Endothelial cell of umbilical vein (primary cell): ENCODE measurements around the gene TP73. TPM values are rescaled to one million over a fixed set of nuclear protein-coding genes. Genes with fewer than 3 reads are reported as not detected.

Source experiments
- BruUV-seq: library from RNA; stranded (reverse); fragments of 400-500 nt; replicated peaks from 2 replicates; lab custom pipeline; 2021; lab: Mats Ljungman, UMichigan
- CTCF ChIA-PET: fragments of 300-600, 350-600 bp; sonication (Branson Sonifier 250); formaldehyde crosslinking; loops from one replicate; lab custom pipeline; 2021; ENCODE audit warnings: antibody characterized with exemption, inconsistent platforms; lab: Charles Lee
- POLR2A ChIA-PET: fragments of 300-600, 350-600 bp; sonication (Branson Sonifier 250); formaldehyde crosslinking; loops from one replicate; lab custom pipeline; 2021; ENCODE audit warnings: antibody characterized with exemption, inconsistent platforms; lab: Charles Lee
- DNase-seq: peaks from one replicate; pipeline ENCODE4 v3.0.0-alpha.2; 2011; ENCODE audit warnings: low read depth, low spot score
- FAIRE-seq: peaks from 2 replicates; lab custom pipeline; 2011; peaks lifted over from hg19 to GRCh38; lab: Jason Lieb, UNC
- H2AFZ ChIP-seq: 2 replicates; pipeline ENCODE4 v1.6.0; 2012; ENCODE audit warnings: low read depth, low read length, control low read depth, inconsistent platforms
- H3K27ac ChIP-seq: 2 replicates; pipeline ENCODE4 v1.5.1; 2011; ENCODE audit warnings: low read depth, mild to moderate bottlenecking, control low read depth, low read length, moderate library complexity; ENCODE audit not compliant: insufficient read depth
- H3K27me3 ChIP-seq, 2 experiments: 2 replicates each; pipeline versions ENCODE4 v1.6.0 to v1.6.1; 2011; ENCODE audit warnings: low read length in 2 of 2, mixed read lengths in 1 of 2; ENCODE audit not compliant: control insufficient read depth in 2 of 2, insufficient read depth in 2 of 2
- H3K36me3 ChIP-seq, 2 experiments: 2 replicates in 1 of 2; 3 replicates in 1 of 2; pipeline ENCODE4 v1.5.1; 2011; ENCODE audit warnings: low read length in 2 of 2, mild to moderate bottlenecking in 1 of 2, moderate library complexity in 1 of 2; ENCODE audit not compliant: control insufficient read depth in 2 of 2, insufficient read depth in 2 of 2; ENCODE audit errors: extremely low read depth in 1 of 2
- H3K4me1 ChIP-seq: 3 replicates; pipeline ENCODE4 v1.5.1; 2011; ENCODE audit warnings: mild to moderate bottlenecking, low read length; ENCODE audit not compliant: control insufficient read depth, insufficient read depth; ENCODE audit errors: extremely low read depth
- H3K4me2 ChIP-seq: 2 replicates; pipeline ENCODE4 v1.6.1; 2011; ENCODE audit warnings: low read length, control low read depth, mixed read lengths; ENCODE audit not compliant: insufficient read depth
- H3K4me3 ChIP-seq, 3 experiments: fragments of 200-600 bp in 1 of 3; sonication (generic), shearing (Covaris generic) in 1 of 3; replicated peaks in 1 of 3; 2 replicates each; pipeline ENCODE4 v1.5.1; 2011 to 2016; ENCODE audit warnings: control low read depth in 3 of 3, low read length in 3 of 3, mild to moderate bottlenecking in 2 of 3, inconsistent platforms in 1 of 3, low read depth in 1 of 3, moderate library complexity in 1 of 3; ENCODE audit not compliant: insufficient read depth in 1 of 3
- H3K79me2 ChIP-seq: 2 replicates; pipeline ENCODE4 v1.6.0; 2012; ENCODE audit warnings: low read length, inconsistent platforms; ENCODE audit not compliant: control insufficient read depth, insufficient read depth
- H3K9ac ChIP-seq: replicated peaks from 2 replicates; pipeline ENCODE3; 2011; ENCODE audit warnings: low read length, control low read depth; ENCODE audit not compliant: insufficient read depth; ENCODE audit errors: extremely low read depth
- H3K9me1 ChIP-seq: replicated peaks from 3 replicates; pipeline ENCODE4 v1.6.0; 2011; ENCODE audit warnings: mild to moderate bottlenecking, low read length; ENCODE audit not compliant: control insufficient read depth, insufficient read depth; ENCODE audit errors: extremely low read depth
- H3K9me3 ChIP-seq: replicated peaks from 2 replicates; pipeline ENCODE4 v1.5.1; 2012; ENCODE audit warnings: low read length, inconsistent platforms; ENCODE audit not compliant: control insufficient read depth, insufficient read depth
- H4K20me1 ChIP-seq: replicated peaks from 2 replicates; pipeline ENCODE3; 2011; ENCODE audit warnings: mild to moderate bottlenecking, low read length; ENCODE audit not compliant: control insufficient read depth, insufficient read depth; ENCODE audit errors: extremely low read depth
- CTCF ChIP-seq, 2 donors: IDR thresholded peaks; 1 replicate in 1 of 2; 2 replicates in 1 of 2; pipeline ENCODE4 v1.5.1; 2011; ENCODE audit warnings: low read length in 2 of 2, mild to moderate bottlenecking in 2 of 2, moderate library complexity in 2 of 2, control low read depth in 1 of 2, inconsistent platforms in 1 of 2, low read depth in 1 of 2; ENCODE audit not compliant: insufficient read depth in 1 of 2; ENCODE audit errors: extremely low read depth in 1 of 2
- EZH2 ChIP-seq: IDR thresholded peaks from 2 replicates; pipeline ENCODE4 v1.6.1; 2012; ENCODE audit warnings: borderline replicate concordance, low read depth, mild to moderate bottlenecking, moderate library complexity, low read length, inconsistent platforms; ENCODE audit not compliant: severe bottlenecking
- FOS ChIP-seq: IDR thresholded peaks from 2 replicates; pipeline ENCODE4 v1.6.1; 2011; ENCODE audit warnings: mild to moderate bottlenecking, low read length, moderate library complexity, borderline replicate concordance; ENCODE audit not compliant: insufficient read depth
- GATA2 ChIP-seq: IDR thresholded peaks from 2 replicates; pipeline ENCODE4 v1.7.0; 2011; ENCODE audit warnings: low read depth, mild to moderate bottlenecking, moderate library complexity, mixed read lengths, low read length; ENCODE audit not compliant: insufficient read length, insufficient read depth
- JUN ChIP-seq: IDR thresholded peaks from 2 replicates; pipeline ENCODE4 v1.6.1; 2011; ENCODE audit warnings: borderline replicate concordance, low read depth; ENCODE audit not compliant: insufficient read length, insufficient read depth
- MAX ChIP-seq: IDR thresholded peaks from 2 replicates; pipeline ENCODE4 v1.6.1; 2011; ENCODE audit not compliant: insufficient read depth, insufficient read length
- MYC ChIP-seq: IDR thresholded peaks from one replicate; pipeline ENCODE4 v1.6.1; 2011; ENCODE audit warnings: mild to moderate bottlenecking, low read depth, low read length
- POLR2A ChIP-seq: IDR thresholded peaks from 2 replicates; pipeline ENCODE4 v1.6.1; 2012; ENCODE audit warnings: low read depth, mild to moderate bottlenecking, control low read depth, low read length
- POLR2AphosphoS5 ChIP-seq: IDR thresholded peaks from 2 replicates; pipeline ENCODE4 v1.6.1; 2012; ENCODE audit warnings: low read depth, mild to moderate bottlenecking, control low read depth, low read length, moderate library complexity; ENCODE audit not compliant: insufficient read depth
- dilution Hi-C: fragments of 300-500 bp; cut with MboI; formaldehyde crosslinking; loops from one replicate; pipeline ENCODE4 v1.15.0; 2019; ENCODE audit warnings: low sequenced_read_pairs; ENCODE audit not compliant: extremely low pct_ligation_motif_present
- intact Hi-C: fragments of 100-400 bp; cut with micrococcal nuclease; formaldehyde crosslinking; loops from one replicate; pipeline ENCODE4 v1.10.0; 2022
- polyA plus RNA-seq, 4 experiments: library from polyadenylated mRNA; depleted of rRNA in 3 of 4; stranded (reverse) in 3 of 4; unstranded in 1 of 4; fragments of >200 nt; gene quantifications; 2 replicates each; pipeline versions ENCODE4 v1.2.1 to v1.2.3, GENCODE V29; 2011 to 2012; ENCODE audit warnings: missing spikeins in 1 of 4
- total RNA-seq: library from RNA; stranded (reverse); gene quantifications from 2 replicates; pipeline ENCODE4 v1.2.3, GENCODE V29; 2021

TP73 gene
- total and polyA plus RNA-seq, 2 donors (not counting 3 experiments of a cell fraction or from before 2014, with no cell fraction given), result 0.03 to 0.15 TPM

- Histone ChIP-seq H2AFZ (no peak overlapping the region), H3K4me2 (no peak overlapping the region), H3K4me3 (no peak overlapping the region), H3K9me1 (no peaks in the 10 kb centered on the region), H3K27me3 (no peaks in the 10 kb centered on the region), H3K9me3 (no peaks in the 10 kb centered on the region), H4K20me1 (no peaks in the 10 kb centered on the region), H3K27ac (no peak overlapping the region), H3K9ac (no peak overlapping the region), H3K4me1 (peaks cover 13% of the 10 kb centered on the region), H3K36me3 (no peaks in the 10 kb centered on the region), H3K79me2 (no peaks in the 10 kb centered on the region)
- BruUV-seq, result no TSS peak
- ChIA-PET POLR2A (no interaction called here), CTCF (interaction anchor here (1.0 to 3.8 kb wide), 6 partner anchors 11 to 155 kb away, joined by 3 to 24 read pairs (median 6); no protein-coding TSS in a partner anchor)
- no peak for DNase-seq
- intact Hi-C loops (no loop called here), dilution Hi-C loops (no loop called here)
- no peak for TF ChIP-seq EZH2
- FAIRE-seq, result no peak
Observed at GRCh38 chr1:3607703-3608065, 44.6 kb upstream of the TP73 start.

- Histone ChIP-seq H3K4me1 (peaks cover 16% of the 10 kb centered on the region), H2AFZ (no peak overlapping the region), H3K27ac (no peak overlapping the region), H3K9ac (no peak overlapping the region), H4K20me1 (no peaks in the 10 kb centered on the region), H3K27me3 (no peaks in the 10 kb centered on the region), H3K9me1 (no peaks in the 10 kb centered on the region), H3K79me2 (no peaks in the 10 kb centered on the region), H3K4me3 (no peak overlapping the region), H3K4me2 (no peak overlapping the region), H3K36me3 (no peaks in the 10 kb centered on the region), H3K9me3 (no peaks in the 10 kb centered on the region)
- POLR2A ChIA-PET, result no interaction called here
- FAIRE-seq (no peak), DNase-seq (no peak)
- dilution Hi-C loops, result no loop called here
- TF ChIP-seq FOS, result no peak
- TF ChIP-seq POLR2AphosphoS5, result no peak
- TF ChIP-seq MYC, result no peak
- TF ChIP-seq POLR2A, result no peak
- TF ChIP-seq CTCF (IDR thresholded peaks at IDR 0.05; ENCODE audit: extremely low read depth in 1 of 2, insufficient read depth in 1 of 2, low read depth in 1 of 2, low read length in 2 of 2), result no peak
- TF ChIP-seq JUN, result no peak
- no peak for TF ChIP-seq GATA2
- no peak for TF ChIP-seq MAX
- TF ChIP-seq EZH2, result no peak
- intact Hi-C loops, result no loop called here
- no TSS peak for BruUV-seq
- CTCF ChIA-PET, result interaction anchor here (1.0 to 3.8 kb wide), 6 partner anchors 11 to 155 kb away, joined by 3 to 24 read pairs (median 6); no protein-coding TSS in a partner anchor
Observed at GRCh38 chr1:3608154-3608553, 44.2 kb upstream of the TP73 start.
